ENCODE measurements around the gene SRPK2.

DNA sequence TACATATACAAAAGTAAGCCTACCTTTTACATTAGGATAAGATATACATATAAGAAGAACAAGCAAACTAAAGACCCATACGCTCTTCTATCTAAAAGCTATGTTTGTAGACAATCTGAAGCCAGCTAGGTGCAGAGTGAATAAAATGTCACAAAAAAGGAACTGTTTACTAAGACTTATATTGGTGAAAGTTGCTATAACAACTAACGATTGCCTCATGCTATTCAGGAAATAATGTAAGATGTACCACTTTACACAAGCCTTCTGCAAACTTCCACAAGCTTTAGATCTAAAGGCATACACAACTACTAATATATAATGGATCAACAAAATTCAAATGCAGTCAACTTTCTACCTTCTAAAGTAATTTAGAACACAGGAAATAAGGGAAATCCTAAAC, 175.1 kb downstream of the SRPK2 start:
- TF ChIP-seq, protein P1, sequence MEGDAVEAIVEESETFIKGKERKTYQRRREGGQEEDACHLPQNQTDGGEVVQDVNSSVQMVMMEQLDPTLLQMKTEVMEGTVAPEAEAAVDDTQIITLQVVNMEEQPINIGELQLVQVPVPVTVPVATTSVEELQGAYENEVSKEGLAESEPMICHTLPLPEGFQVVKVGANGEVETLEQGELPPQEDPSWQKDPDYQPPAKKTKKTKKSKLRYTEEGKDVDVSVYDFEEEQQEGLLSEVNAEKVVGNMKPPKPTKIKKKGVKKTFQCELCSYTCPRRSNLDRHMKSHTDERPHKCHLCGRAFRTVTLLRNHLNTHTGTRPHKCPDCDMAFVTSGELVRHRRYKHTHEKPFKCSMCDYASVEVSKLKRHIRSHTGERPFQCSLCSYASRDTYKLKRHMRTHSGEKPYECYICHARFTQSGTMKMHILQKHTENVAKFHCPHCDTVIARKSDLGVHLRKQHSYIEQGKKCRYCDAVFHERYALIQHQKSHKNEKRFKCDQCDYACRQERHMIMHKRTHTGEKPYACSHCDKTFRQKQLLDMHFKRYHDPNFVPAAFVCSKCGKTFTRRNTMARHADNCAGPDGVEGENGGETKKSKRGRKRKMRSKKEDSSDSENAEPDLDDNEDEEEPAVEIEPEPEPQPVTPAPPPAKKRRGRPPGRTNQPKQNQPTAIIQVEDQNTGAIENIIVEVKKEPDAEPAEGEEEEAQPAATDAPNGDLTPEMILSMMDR (IDR thresholded peaks at IDR 0.05; ENCODE audit: low read depth, low read length, missing input control) = no peak
- TF ChIP-seq, protein P2, sequence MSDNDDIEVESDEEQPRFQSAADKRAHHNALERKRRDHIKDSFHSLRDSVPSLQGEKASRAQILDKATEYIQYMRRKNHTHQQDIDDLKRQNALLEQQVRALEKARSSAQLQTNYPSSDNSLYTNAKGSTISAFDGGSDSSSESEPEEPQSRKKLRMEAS (IDR thresholded peaks at IDR 0.05) = no peak
- TF ChIP-seq SP1 (IDR thresholded peaks at IDR 0.05) (no peak), TAF1 (conservative IDR thresholded peaks at IDR 0.05) (no peak), GABPA (IDR thresholded peaks at IDR 0.05 in 1 of 2, conservative IDR thresholded peaks at IDR 0.05 in 1 of 2) (no peak), HNF4G (IDR thresholded peaks at IDR 0.05) (no peak), YY1 (IDR thresholded peaks at IDR 0.05) (no peak), NR2F2 (IDR thresholded peaks at IDR 0.05) (no peak), RAD21 (IDR thresholded peaks at IDR 0.05) (no peak), RXRA (IDR thresholded peaks at IDR 0.05) (no peak), JUND (IDR thresholded peaks at IDR 0.05) (no peak)
- TF ChIP-seq, protein P3, sequence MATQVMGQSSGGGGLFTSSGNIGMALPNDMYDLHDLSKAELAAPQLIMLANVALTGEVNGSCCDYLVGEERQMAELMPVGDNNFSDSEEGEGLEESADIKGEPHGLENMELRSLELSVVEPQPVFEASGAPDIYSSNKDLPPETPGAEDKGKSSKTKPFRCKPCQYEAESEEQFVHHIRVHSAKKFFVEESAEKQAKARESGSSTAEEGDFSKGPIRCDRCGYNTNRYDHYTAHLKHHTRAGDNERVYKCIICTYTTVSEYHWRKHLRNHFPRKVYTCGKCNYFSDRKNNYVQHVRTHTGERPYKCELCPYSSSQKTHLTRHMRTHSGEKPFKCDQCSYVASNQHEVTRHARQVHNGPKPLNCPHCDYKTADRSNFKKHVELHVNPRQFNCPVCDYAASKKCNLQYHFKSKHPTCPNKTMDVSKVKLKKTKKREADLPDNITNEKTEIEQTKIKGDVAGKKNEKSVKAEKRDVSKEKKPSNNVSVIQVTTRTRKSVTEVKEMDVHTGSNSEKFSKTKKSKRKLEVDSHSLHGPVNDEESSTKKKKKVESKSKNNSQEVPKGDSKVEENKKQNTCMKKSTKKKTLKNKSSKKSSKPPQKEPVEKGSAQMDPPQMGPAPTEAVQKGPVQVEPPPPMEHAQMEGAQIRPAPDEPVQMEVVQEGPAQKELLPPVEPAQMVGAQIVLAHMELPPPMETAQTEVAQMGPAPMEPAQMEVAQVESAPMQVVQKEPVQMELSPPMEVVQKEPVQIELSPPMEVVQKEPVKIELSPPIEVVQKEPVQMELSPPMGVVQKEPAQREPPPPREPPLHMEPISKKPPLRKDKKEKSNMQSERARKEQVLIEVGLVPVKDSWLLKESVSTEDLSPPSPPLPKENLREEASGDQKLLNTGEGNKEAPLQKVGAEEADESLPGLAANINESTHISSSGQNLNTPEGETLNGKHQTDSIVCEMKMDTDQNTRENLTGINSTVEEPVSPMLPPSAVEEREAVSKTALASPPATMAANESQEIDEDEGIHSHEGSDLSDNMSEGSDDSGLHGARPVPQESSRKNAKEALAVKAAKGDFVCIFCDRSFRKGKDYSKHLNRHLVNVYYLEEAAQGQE (IDR thresholded peaks at IDR 0.05) = no peak
- TF ChIP-seq, protein P4, sequence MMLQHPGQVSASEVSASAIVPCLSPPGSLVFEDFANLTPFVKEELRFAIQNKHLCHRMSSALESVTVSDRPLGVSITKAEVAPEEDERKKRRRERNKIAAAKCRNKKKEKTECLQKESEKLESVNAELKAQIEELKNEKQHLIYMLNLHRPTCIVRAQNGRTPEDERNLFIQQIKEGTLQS (IDR thresholded peaks at IDR 0.05) = no peak
- TF ChIP-seq, protein P5, sequence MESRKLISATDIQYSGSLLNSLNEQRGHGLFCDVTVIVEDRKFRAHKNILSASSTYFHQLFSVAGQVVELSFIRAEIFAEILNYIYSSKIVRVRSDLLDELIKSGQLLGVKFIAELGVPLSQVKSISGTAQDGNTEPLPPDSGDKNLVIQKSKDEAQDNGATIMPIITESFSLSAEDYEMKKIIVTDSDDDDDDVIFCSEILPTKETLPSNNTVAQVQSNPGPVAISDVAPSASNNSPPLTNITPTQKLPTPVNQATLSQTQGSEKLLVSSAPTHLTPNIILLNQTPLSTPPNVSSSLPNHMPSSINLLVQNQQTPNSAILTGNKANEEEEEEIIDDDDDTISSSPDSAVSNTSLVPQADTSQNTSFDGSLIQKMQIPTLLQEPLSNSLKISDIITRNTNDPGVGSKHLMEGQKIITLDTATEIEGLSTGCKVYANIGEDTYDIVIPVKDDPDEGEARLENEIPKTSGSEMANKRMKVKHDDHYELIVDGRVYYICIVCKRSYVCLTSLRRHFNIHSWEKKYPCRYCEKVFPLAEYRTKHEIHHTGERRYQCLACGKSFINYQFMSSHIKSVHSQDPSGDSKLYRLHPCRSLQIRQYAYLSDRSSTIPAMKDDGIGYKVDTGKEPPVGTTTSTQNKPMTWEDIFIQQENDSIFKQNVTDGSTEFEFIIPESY (IDR thresholded peaks at IDR 0.05) = no peak
